ENCODE data around the gene UCMA. TPM values are rescaled to one million over a fixed set of nuclear protein-coding genes. Genes with fewer than 3 reads are reported as not detected.
"Not testable (repeated sequence)": the region's sequence is repeated elsewhere in the genome, so short reads cannot be mapped to it uniquely, and the experiment has no call there.

UCMA gene, protein sequence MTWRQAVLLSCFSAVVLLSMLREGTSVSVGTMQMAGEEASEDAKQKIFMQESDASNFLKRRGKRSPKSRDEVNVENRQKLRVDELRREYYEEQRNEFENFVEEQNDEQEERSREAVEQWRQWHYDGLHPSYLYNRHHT
- total RNA-seq, result not detected

DNA sequence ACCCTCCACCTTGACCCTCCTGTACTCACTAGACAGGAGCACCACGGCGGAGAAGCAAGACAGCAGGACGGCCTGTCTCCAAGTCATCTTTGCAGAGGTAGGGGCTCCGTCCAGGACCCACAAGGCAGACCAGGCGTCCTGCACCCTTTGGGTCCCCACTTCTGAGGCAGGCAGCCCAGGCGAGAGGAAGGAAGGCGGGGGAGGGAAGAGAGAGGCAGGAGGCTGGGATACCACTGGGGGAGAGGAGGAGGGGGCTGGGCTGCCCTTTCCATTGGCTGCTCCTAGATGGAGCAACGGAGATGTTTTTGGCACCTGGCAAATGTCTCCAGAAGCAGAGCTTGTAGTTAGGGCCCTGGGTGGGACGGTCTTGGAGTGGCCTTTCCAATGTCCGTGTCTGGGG is at the start of gene UCMA:
Gene UCMA, minus strand, starts transcription at position 203 of the 400 bp plus-strand sequence. Its CDS starts 116 bp downstream, at position 87.
- intact Hi-C loops (cut with DNase I), result no loop called here
- H3K9me3 ChIP-seq, result no peaks in the 10 kb centered on the region
- no peak within 1 kb of the TSS for H3K27ac ChIP-seq
- TF ChIP-seq, protein P1, sequence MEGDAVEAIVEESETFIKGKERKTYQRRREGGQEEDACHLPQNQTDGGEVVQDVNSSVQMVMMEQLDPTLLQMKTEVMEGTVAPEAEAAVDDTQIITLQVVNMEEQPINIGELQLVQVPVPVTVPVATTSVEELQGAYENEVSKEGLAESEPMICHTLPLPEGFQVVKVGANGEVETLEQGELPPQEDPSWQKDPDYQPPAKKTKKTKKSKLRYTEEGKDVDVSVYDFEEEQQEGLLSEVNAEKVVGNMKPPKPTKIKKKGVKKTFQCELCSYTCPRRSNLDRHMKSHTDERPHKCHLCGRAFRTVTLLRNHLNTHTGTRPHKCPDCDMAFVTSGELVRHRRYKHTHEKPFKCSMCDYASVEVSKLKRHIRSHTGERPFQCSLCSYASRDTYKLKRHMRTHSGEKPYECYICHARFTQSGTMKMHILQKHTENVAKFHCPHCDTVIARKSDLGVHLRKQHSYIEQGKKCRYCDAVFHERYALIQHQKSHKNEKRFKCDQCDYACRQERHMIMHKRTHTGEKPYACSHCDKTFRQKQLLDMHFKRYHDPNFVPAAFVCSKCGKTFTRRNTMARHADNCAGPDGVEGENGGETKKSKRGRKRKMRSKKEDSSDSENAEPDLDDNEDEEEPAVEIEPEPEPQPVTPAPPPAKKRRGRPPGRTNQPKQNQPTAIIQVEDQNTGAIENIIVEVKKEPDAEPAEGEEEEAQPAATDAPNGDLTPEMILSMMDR (IDR thresholded peaks at IDR 0.05), result no peak
- no peak for TF ChIP-seq POLR2A (IDR thresholded peaks at IDR 0.05)
- DNase-seq, result no peak
- no peak for ATAC-seq
- H3K27me3 ChIP-seq, result no peaks in the 10 kb centered on the region
- 69 to 70% methylated on average over 10 of the region's 10 CpGs for WGBS, 2 donors
- H3K4me1 ChIP-seq, result no peaks in the 10 kb centered on the region
- no peak within 1 kb of the TSS for H3K4me3 ChIP-seq
- H3K36me3 ChIP-seq (replicated peaks in 1 of 2; ENCODE audit: insufficient read depth in 1 of 2, low read depth in 2 of 2), result no peaks in the 10 kb centered on the region

DNA sequence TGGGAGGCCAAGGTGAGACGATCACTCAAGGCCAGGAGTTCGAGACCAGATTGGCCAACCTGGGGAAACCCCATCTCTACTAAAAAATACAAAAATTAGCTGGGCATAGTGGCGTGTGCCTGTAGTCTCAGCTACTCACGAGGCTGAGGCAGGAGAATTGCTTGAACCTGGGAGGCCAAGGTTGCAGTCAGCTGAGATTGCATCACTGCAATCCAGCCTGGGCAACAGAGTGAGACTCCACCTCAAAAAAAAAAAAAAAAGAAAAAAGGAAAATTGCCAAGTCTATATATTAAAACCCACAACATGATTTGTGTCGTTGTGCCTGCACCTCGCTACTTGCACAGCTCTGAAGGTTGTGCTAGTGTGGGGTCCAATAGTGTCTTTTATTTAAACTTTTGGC is 48.2 kb upstream of the UCMA start:
- H3K9me3 ChIP-seq; H3K27me3 ChIP-seq; H3K36me3 ChIP-seq (replicated peaks in 1 of 2; ENCODE audit: insufficient read depth in 1 of 2, low read depth in 2 of 2); ATAC-seq; DNase-seq; H3K4me3 ChIP-seq; intact Hi-C loops (cut with DNase I): not testable (repeated sequence)
- 77 to 85% methylated on average over 6 of the region's 6 CpGs for WGBS, 2 donors
- H3K27ac ChIP-seq, result peak overlapping the region in 1 of 4 donors; percentile 48
- H3K4me1 ChIP-seq, result peaks cover 17% of the 10 kb centered on the region

- intact Hi-C loops (cut with DNase I), result no loop called here
- H3K27ac ChIP-seq, result no peak overlapping the region
- no peaks in the 10 kb centered on the region for H3K36me3 ChIP-seq (replicated peaks in 1 of 2; ENCODE audit: insufficient read depth in 1 of 2, low read depth in 2 of 2)
- no peak for DNase-seq
- WGBS, 2 donors, result 61 to 71% methylated on average over 4 of the region's 4 CpGs
- H3K4me1 ChIP-seq, result no peaks in the 10 kb centered on the region
- no peaks in the 10 kb centered on the region for H3K27me3 ChIP-seq
- H3K4me3 ChIP-seq, result no peak overlapping the region
- no peaks in the 10 kb centered on the region for H3K9me3 ChIP-seq
- no peak for ATAC-seq
- TF ChIP-seq, protein P1 (IDR thresholded peaks at IDR 0.05), result no peak
- TF ChIP-seq POLR2A (IDR thresholded peaks at IDR 0.05), result no peak
These were observed 42.7 kb upstream of the UCMA start for GRCh38 chr10:13276749-13277365.

- 97 to 98% methylated on average over 11 of the region's 11 CpGs for WGBS, 2 donors
- intact Hi-C loops (cut with DNase I); H3K36me3 ChIP-seq (replicated peaks in 1 of 2; ENCODE audit: insufficient read depth in 1 of 2, low read depth in 2 of 2); H3K27me3 ChIP-seq; H3K4me3 ChIP-seq; DNase-seq; H3K9me3 ChIP-seq; ATAC-seq; H3K4me1 ChIP-seq; H3K27ac ChIP-seq: not testable (repeated sequence)
These were observed 42.0 kb upstream of the UCMA start for GRCh38 chr10:13276146-13276545.

DNA sequence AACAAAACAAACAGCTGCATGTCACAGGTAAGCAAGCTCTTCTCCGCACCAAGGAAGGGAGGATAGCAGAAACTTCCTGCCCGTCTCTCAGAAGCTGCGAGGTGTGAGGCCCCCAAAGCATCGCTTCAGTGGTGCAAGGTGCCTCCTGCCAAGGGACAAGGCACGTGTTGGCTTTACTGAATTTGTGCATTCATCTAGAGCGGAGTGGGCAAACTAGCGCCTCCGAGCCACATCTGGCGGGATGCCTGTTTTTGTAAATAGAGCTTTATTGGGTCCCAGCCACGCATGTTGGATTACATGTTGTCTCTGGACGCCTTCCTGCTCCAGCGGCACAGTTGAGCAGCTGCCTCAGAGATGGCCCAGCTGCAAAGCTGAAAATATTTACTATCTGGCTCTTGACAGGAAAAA is 38.0 kb upstream of the UCMA start:
- Histone ChIP-seq H3K27ac (no peak overlapping the region), H3K4me1 (no peaks in the 10 kb centered on the region), H3K27me3 (no peaks in the 10 kb centered on the region), H3K36me3 (replicated peaks in 1 of 2; ENCODE audit: insufficient read depth in 1 of 2, low read depth in 2 of 2) (no peaks in the 10 kb centered on the region), H3K4me3 (no peak overlapping the region), H3K9me3 (no peaks in the 10 kb centered on the region)
- TF ChIP-seq, protein P1 (IDR thresholded peaks at IDR 0.05), result no peak
- no peak for TF ChIP-seq POLR2A (IDR thresholded peaks at IDR 0.05)
- ATAC-seq (no peak), DNase-seq (peak in 3 of 4 donors; percentile 12 to 25 (median 18))
- intact Hi-C loops (cut with DNase I), result no loop called here
- 84 to 86% methylated on average over 9 to 12 of the region's 12 CpGs for WGBS, 2 donors

All from body of pancreas (tissue), 4 donors.